OCI-LY3 (cell line): ENCODE results near the gene TEX19.

Experiments used
- H2AFZ ChIP-seq: fragments of 200-600, 300-600 bp; shearing (Covaris generic); 2 replicates; pipeline ENCODE4 v1.6.0; 2014; ENCODE audit warnings: antibody characterized with exemption, low read depth, low read length
- H3K27ac ChIP-seq: fragments of 200-600, 300-600 bp; sonication (generic); 2 replicates; pipeline ENCODE4 v1.5.1; 2014; ENCODE audit warnings: mild to moderate bottlenecking, low read length, moderate library complexity, mixed read lengths
- H3K27me3 ChIP-seq: fragments of 200-600, 300-600 bp; sonication (generic); 2 replicates; pipeline ENCODE4 v1.6.1; 2014; ENCODE audit warnings: low read depth, low read length, mixed read lengths
- H3K36me3 ChIP-seq: fragments of 200-600, 300-600 bp; sonication (generic); replicated peaks from 2 replicates; pipeline ENCODE3; 2014; ENCODE audit warnings: low read depth, low read length, mixed read lengths
- H3K4me1 ChIP-seq: fragments of 300-600, 200-600 bp; sonication (generic); 2 replicates; pipeline ENCODE4 v1.6.1; 2014; ENCODE audit warnings: low read length, mixed read lengths
- H3K4me2 ChIP-seq: fragments of 200-600, 300-600 bp; sonication (generic); 2 replicates; pipeline ENCODE4 v1.6.1; 2014; ENCODE audit warnings: low read length, mixed read lengths
- H3K4me3 ChIP-seq: fragments of 300-600, 200-600 bp; sonication (generic); 2 replicates; pipeline ENCODE4 v1.5.1; 2014; ENCODE audit warnings: antibody characterized with exemption, mild to moderate bottlenecking, low read length, moderate library complexity
- H3K79me2 ChIP-seq: fragments of 300-600, 200-600 bp; shearing (Covaris generic); 2 replicates; pipeline ENCODE4 v1.6.1; 2014; ENCODE audit warnings: mild to moderate bottlenecking, low read length, mixed read lengths
- H3K9ac ChIP-seq: fragments of 300-600, 200-600 bp; shearing (Covaris generic); 2 replicates; pipeline ENCODE4 v1.6.0; 2014; ENCODE audit warnings: mild to moderate bottlenecking, low read length, moderate library complexity
- H3K9me3 ChIP-seq: fragments of 200-600, 300-600 bp; shearing (Covaris generic); 2 replicates; pipeline ENCODE4 v1.6.1; 2014; ENCODE audit warnings: low read length, mixed read lengths; ENCODE audit not compliant: insufficient read depth
- H4K20me1 ChIP-seq: fragments of 200-600, 300-600 bp; sonication (generic); 2 replicates; pipeline ENCODE4 v1.6.1; 2016; ENCODE audit warnings: low read length, mixed read lengths; ENCODE audit not compliant: insufficient read depth
- EZH2phosphoT487 ChIP-seq: fragments of 200-600 bp; shearing (Covaris generic); IDR thresholded peaks from 2 replicates; pipeline ENCODE4 v1.6.1; 2018; ENCODE audit warnings: antibody characterized with exemption, mixed run types, low read depth
- TF ChIP-seq, protein P1 (sequence below): fragments of 200-600, 300-600 bp; sonication (generic); IDR thresholded peaks from 2 replicates; pipeline ENCODE4 v1.5.1; 2014; ENCODE audit warnings: antibody characterized with exemption, low read length, low read depth

TEX19 gene

DNA sequence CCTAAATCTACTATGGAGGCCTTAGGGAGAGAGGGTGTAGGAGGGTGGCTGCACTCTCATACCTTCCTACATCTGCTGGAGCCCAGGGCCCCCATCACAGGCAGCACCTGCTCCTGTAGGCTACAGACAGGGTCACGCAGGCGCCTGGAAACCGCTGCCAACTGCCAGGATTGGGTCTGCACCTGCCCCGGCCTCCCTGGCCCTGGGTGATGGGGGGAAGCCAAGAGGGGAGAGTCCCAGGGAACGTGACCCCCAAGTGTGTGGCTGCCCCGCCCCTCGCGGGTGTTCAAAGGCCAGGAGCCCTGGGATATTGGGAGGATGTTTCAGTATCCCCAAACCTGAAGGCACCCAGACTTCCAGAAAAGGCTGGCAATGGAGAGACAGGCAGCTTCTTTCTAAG is 5.6 kb upstream of the TEX19 start:
- H3K4me2 ChIP-seq, result no peak overlapping the region
- no peak overlapping the region for H3K9ac ChIP-seq
- H3K36me3 ChIP-seq, result no peaks in the 10 kb centered on the region
- no peak overlapping the region for H3K4me3 ChIP-seq
- H3K9me3 ChIP-seq, result no peaks in the 10 kb centered on the region
- H3K4me1 ChIP-seq, result peaks cover 56% of the 10 kb centered on the region
- TF ChIP-seq, protein P1, sequence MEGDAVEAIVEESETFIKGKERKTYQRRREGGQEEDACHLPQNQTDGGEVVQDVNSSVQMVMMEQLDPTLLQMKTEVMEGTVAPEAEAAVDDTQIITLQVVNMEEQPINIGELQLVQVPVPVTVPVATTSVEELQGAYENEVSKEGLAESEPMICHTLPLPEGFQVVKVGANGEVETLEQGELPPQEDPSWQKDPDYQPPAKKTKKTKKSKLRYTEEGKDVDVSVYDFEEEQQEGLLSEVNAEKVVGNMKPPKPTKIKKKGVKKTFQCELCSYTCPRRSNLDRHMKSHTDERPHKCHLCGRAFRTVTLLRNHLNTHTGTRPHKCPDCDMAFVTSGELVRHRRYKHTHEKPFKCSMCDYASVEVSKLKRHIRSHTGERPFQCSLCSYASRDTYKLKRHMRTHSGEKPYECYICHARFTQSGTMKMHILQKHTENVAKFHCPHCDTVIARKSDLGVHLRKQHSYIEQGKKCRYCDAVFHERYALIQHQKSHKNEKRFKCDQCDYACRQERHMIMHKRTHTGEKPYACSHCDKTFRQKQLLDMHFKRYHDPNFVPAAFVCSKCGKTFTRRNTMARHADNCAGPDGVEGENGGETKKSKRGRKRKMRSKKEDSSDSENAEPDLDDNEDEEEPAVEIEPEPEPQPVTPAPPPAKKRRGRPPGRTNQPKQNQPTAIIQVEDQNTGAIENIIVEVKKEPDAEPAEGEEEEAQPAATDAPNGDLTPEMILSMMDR, result no peak
- no peak for TF ChIP-seq EZH2phosphoT487
- peaks cover 5% of the 10 kb centered on the region for H3K27me3 ChIP-seq
- H4K20me1 ChIP-seq, result no peaks in the 10 kb centered on the region
- no peak overlapping the region for H3K27ac ChIP-seq
- H2AFZ ChIP-seq, result no peak overlapping the region
- H3K79me2 ChIP-seq, result no peaks in the 10 kb centered on the region

DNA sequence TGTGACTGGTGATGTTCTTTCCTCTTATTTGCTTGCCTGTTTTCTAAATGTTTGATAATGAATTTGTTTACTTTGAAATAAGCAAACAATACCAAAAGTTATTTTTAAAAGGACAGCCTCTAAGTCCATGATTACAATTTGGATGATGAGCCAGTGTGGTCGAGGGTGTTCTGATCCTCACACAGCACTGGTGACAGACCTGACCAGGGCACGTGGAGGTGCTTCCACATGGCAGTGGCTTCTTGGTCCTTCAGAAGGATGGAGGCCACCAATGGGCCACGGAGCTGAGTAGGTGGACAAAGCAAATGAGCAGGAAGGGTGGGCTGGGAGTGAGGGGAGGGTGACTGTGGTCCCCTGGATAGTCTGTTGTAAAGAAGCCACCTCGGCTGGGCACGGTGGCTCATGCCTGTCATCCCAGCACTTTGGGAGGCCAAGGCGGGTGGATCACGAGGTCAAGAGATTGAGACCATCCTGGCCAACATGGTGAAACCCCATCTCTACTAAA is 4.2 kb upstream of the TEX19 start:
- Histone ChIP-seq H3K9ac (no peak overlapping the region), H3K4me2 (no peak overlapping the region), H3K4me1 (peaks cover 65% of the 10 kb centered on the region), H3K36me3 (no peaks in the 10 kb centered on the region), H4K20me1 (no peaks in the 10 kb centered on the region), H3K27me3 (no peaks in the 10 kb centered on the region), H2AFZ (no peak overlapping the region), H3K4me3 (no peak overlapping the region), H3K9me3 (no peaks in the 10 kb centered on the region), H3K27ac (no peak overlapping the region), H3K79me2 (no peaks in the 10 kb centered on the region)
- TF ChIP-seq EZH2phosphoT487, result no peak
- TF ChIP-seq, protein P1, result no peak

DNA sequence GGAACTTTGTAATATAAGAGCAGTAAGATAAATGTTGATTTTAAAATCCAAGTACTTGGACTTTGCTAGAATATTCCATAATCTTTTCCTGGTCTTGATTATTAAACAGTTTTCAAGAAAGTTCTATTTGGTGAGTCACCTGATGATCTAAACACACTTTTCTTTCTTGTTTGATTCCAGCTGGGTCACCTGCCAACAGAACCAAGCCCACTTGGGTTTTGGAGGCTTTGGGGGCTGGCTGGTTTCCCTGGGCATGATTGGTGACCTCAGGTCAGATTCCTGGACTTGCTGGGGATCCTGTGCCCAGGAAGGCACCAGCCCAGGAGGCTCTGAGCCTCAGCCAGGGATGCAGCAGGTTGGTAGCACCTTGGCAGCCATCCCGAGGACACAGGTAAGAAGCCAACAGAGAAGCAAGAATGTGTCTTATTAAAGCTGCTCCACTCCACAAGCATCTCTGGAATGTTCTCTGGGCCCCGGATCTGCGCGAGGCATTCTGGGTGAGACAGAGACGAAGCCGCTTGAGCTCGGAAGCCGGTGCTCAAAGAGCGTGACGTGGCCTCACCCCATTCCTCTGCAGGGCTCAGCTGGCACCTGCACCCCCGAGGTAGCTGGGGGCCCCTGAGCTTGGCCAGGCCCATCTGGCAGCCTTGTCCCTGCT is 3.1 kb upstream of the TEX19 start:
- peak overlapping the region; percentile 38; the same call in 1 of the 2 replicates for H3K4me2 ChIP-seq
- H3K4me1 ChIP-seq, result peaks cover 55% of the 10 kb centered on the region
- no peak overlapping the region for H3K27ac ChIP-seq
- TF ChIP-seq, protein P1, result no peak
- no peak for TF ChIP-seq EZH2phosphoT487
- no peaks in the 10 kb centered on the region for H4K20me1 ChIP-seq
- H3K36me3 ChIP-seq, result no peaks in the 10 kb centered on the region
- no peak overlapping the region for H3K4me3 ChIP-seq
- H3K79me2 ChIP-seq, result no peaks in the 10 kb centered on the region
- no peak overlapping the region for H2AFZ ChIP-seq
- no peaks in the 10 kb centered on the region for H3K9me3 ChIP-seq
- H3K9ac ChIP-seq, result no peak overlapping the region
- H3K27me3 ChIP-seq, result no peaks in the 10 kb centered on the region

DNA sequence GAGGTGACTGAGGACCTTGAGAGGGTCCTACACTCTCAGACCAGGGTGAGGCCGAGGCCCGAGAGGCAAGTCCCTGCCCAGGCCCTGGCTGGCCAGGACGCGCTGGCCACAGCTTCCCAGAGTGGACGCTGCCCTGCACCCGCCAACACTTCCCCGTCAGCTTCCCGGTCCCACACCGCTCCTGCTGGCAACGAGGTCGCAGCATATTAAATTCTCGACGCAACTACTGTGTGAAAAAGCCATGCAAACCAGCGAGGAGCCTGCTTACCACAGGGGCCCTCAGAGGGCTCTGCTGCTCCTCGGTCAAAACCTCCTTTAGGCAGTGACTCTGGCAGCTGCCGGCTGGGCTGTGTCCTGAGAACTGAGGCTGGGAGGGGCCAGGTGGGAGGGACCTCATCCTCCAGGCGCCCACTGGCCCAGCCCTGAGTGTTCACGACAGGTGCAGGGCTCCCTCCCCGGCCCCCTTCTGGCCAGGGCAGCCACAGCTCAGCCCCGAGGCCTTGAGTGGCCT is 2.1 kb upstream of the TEX19 start:
- TF ChIP-seq, protein P1, result no peak
- no peak for TF ChIP-seq EZH2phosphoT487
- Histone ChIP-seq H3K4me3 (peak overlapping the region; percentile 42; the same call in 1 of the 2 replicates), H3K27me3 (no peaks in the 10 kb centered on the region), H3K27ac (no peak overlapping the region), H2AFZ (no peak overlapping the region), H3K79me2 (no peaks in the 10 kb centered on the region), H3K4me2 (peak overlapping the region; percentile 38), H3K9ac (peak overlapping the region; percentile 25; the same call in 1 of the 2 replicates), H3K36me3 (no peaks in the 10 kb centered on the region), H4K20me1 (no peaks in the 10 kb centered on the region), H3K9me3 (no peaks in the 10 kb centered on the region), H3K4me1 (peaks cover 46% of the 10 kb centered on the region)
